A549 (cell line): ENCODE data around the gene GPATCH4. TPM values are rescaled to one million over a fixed set of nuclear protein-coding genes. Genes with fewer than 3 reads are reported as not detected.
A peak's percentile ranks its signal among the peaks of the same experiment; 100 is the strongest.
"Not testable (repeated sequence)": the region's sequence is repeated elsewhere in the genome, so short reads cannot be mapped to it uniquely, and the experiment has no call there.

Source experiments
- ATAC-seq, 2 experiments: fragments of 200-7000 bp in 1 of 2; fragments of >200 bp in 1 of 2; cut with Nextera tagmentation in 1 of 2; cut with Tn5 transposase in 1 of 2; 3 replicates each; pipeline versions ENCODE4 v1.8.0 to v1.9.1; 2018 to 2020; ENCODE audit warnings: mild to moderate bottlenecking in 1 of 2, moderate library complexity in 1 of 2
- CTCF ChIA-PET: fragments of 300-600 bp; sonication (Branson Sonifier 250); formaldehyde crosslinking; extraction: SDS; loops from one replicate; lab custom pipeline; 2021; ENCODE audit warnings: antibody characterized with exemption, inconsistent platforms; lab: Yijun Ruan, JAX
- POLR2A ChIA-PET: fragments of 350-600 bp; formaldehyde crosslinking; extraction: SDS; loops from one replicate; lab custom pipeline; 2021; ENCODE audit warnings: antibody characterized with exemption, inconsistent platforms; lab: Yijun Ruan, JAX
- DNase-seq, 2 experiments: peaks; one replicate each; pipeline versions ENCODE4 v3.0.0 to v3.0.0-alpha.2; 2011 to 2016; ENCODE audit warnings: low read depth in 1 of 2, low spot score in 1 of 2
- FAIRE-seq: peaks from 2 replicates; lab custom pipeline; 2011; peaks lifted over from hg19 to GRCh38; lab: Jason Lieb, UNC
- H3K27ac ChIP-seq, 2 experiments: fragments of >200 bp; sonication (Bioruptor Twin); formaldehyde crosslinking; 3 replicates each; pipeline ENCODE4 v1.5.1; 2016 to 2017
- H3K4me1 ChIP-seq: fragments of >200 bp; sonication (Bioruptor Twin); formaldehyde crosslinking; 3 replicates; pipeline ENCODE4 v1.6.1; 2016
- H3K4me2 ChIP-seq: fragments of >200 bp; sonication (Bioruptor Twin); formaldehyde crosslinking; 3 replicates; pipeline ENCODE4 v1.6.1; 2016
- H3K4me3 ChIP-seq: fragments of >200 bp; sonication (Bioruptor Twin); formaldehyde crosslinking; 3 replicates; pipeline ENCODE4 v1.5.1; 2016
- H3K9me3 ChIP-seq: fragments of >200 bp; sonication (Bioruptor Twin); formaldehyde crosslinking; 3 replicates; pipeline ENCODE4 v1.6.1; 2016
- BHLHE40 ChIP-seq: IDR thresholded peaks from 2 replicates; pipeline ENCODE4 v1.6.1; 2012; ENCODE audit warnings: low read depth, low read length, inconsistent platforms
- CBX8 ChIP-seq: fragments of 200-600 bp; sonication (generic); IDR thresholded peaks from 2 replicates; pipeline ENCODE4 v1.6.1; 2016
- CEBPB ChIP-seq, 2 experiments: fragments of >200 bp in 1 of 2; sonication (Bioruptor Twin) in 1 of 2; formaldehyde crosslinking in 1 of 2; IDR thresholded peaks; 2 replicates each; pipeline ENCODE4 v1.6.1; 2012 to 2016
- CHD2 ChIP-seq: fragments of 150-350 bp; IDR thresholded peaks from 2 replicates; pipeline ENCODE4 v1.6.1; 2014; ENCODE audit warnings: low read length; ENCODE audit not compliant: partially characterized antibody
- EHMT2 ChIP-seq: fragments of 200-600 bp; sonication (generic); IDR thresholded peaks from 2 replicates; pipeline ENCODE4 v1.6.1; 2016; ENCODE audit warnings: antibody characterized with exemption, low read depth, mild to moderate bottlenecking, moderate library complexity
- ELK1 ChIP-seq: fragments of 150-350 bp; IDR thresholded peaks from 2 replicates; pipeline ENCODE4 v1.6.1; 2014; ENCODE audit warnings: low read depth, mild to moderate bottlenecking, low read length
- FOSB ChIP-seq: fragments of 250-450 bp; sonication (Bioruptor Pico); IDR thresholded peaks from 2 replicates; pipeline ENCODE4 v1.5.0; 2020; ENCODE audit warnings: mild to moderate bottlenecking, moderate library complexity
- FOSL2 ChIP-seq, 2 experiments: fragments of 450-650 bp in 1 of 2; fragments of >200 bp in 1 of 2; sonication (Bioruptor Twin) in 1 of 2; formaldehyde crosslinking; IDR thresholded peaks; 2 replicates each; pipeline versions ENCODE4 v1.5.0 to v1.6.1; 2016 to 2020; ENCODE audit warnings: mild to moderate bottlenecking in 1 of 2, moderate library complexity in 1 of 2
- HES2 ChIP-seq: fragments of >200 bp; sonication (Bioruptor Twin); formaldehyde crosslinking; IDR thresholded peaks from 2 replicates; pipeline ENCODE4 v1.6.1; 2016
- JUNB ChIP-seq: fragments of >200 bp; sonication (Bioruptor Twin); formaldehyde crosslinking; IDR thresholded peaks from 2 replicates; pipeline ENCODE4 v1.6.1; 2016
- MAFK ChIP-seq: fragments of 450-650 bp; IDR thresholded peaks from 2 replicates; pipeline ENCODE4 v1.6.1; 2014; ENCODE audit not compliant: partially characterized antibody
- MAX ChIP-seq: IDR thresholded peaks from 2 replicates; pipeline ENCODE4 v1.6.1; 2012
- MAZ ChIP-seq: fragments of 150-350 bp; IDR thresholded peaks from 2 replicates; pipeline ENCODE4 v1.6.1; 2014; ENCODE audit warnings: antibody characterized with exemption, low read depth, low read length, borderline replicate concordance
- NPAS2 ChIP-seq: fragments of 250-450 bp; sonication (Bioruptor Pico); IDR thresholded peaks from 2 replicates; pipeline ENCODE4 v1.8.0; 2022; ENCODE audit warnings: mild to moderate bottlenecking, moderate library complexity, borderline replicate concordance
- NR3C1 ChIP-seq: fragments of >200 bp; sonication (Bioruptor Twin); formaldehyde crosslinking; IDR thresholded peaks from 3 replicates; pipeline ENCODE4 v1.6.1; 2017
- PBX3 ChIP-seq: IDR thresholded peaks from 2 replicates; pipeline ENCODE4 v1.6.1; 2012
- PHF8 ChIP-seq: fragments of 200-600 bp; sonication (generic); IDR thresholded peaks from 2 replicates; pipeline ENCODE4 v1.6.1; 2016; ENCODE audit warnings: low read depth, mild to moderate bottlenecking, antibody characterized with exemption, moderate library complexity, borderline replicate concordance
- POLR2A ChIP-seq: IDR thresholded peaks from 2 replicates; pipeline ENCODE4 v1.6.1; 2012; ENCODE audit warnings: mild to moderate bottlenecking, low read length
- RAD21 ChIP-seq, 2 experiments: fragments of >200 bp in 1 of 2; sonication (Bioruptor Twin) in 1 of 2; formaldehyde crosslinking in 1 of 2; IDR thresholded peaks in 1 of 2; conservative IDR thresholded peaks in 1 of 2; 2 replicates in 1 of 2; 3 replicates in 1 of 2; pipeline ENCODE4 v1.6.1; 2012 to 2018; ENCODE audit warnings: inconsistent platforms in 1 of 2
- RARB ChIP-seq: fragments of 250-450 bp; sonication (Bioruptor Pico); IDR thresholded peaks from 2 replicates; pipeline ENCODE4 v1.8.0; 2021; ENCODE audit warnings: mild to moderate bottlenecking, moderate library complexity
- RNF2 ChIP-seq: fragments of 200-600 bp; sonication (generic); IDR thresholded peaks from 2 replicates; pipeline ENCODE4 v1.6.1; 2016; ENCODE audit warnings: low read depth, mild to moderate bottlenecking, antibody characterized with exemption, moderate library complexity, borderline replicate concordance
- TFCP2L1 ChIP-seq: fragments of 250-450 bp; sonication (Bioruptor Pico); IDR thresholded peaks from 2 replicates; pipeline ENCODE4 v1.5.0; 2021; ENCODE audit warnings: mild to moderate bottlenecking
- TP53 ChIP-seq: fragments of 250-450 bp; sonication (Bioruptor Pico); IDR thresholded peaks from 2 replicates; pipeline ENCODE4 v1.5.0; 2021; ENCODE audit warnings: mild to moderate bottlenecking, moderate library complexity
- ZC3H11A ChIP-seq: fragments of 450-650 bp; IDR thresholded peaks from 2 replicates; pipeline ENCODE4 v1.6.1; 2014; ENCODE audit warnings: antibody characterized with exemption, mild to moderate bottlenecking
- ZNF302 ChIP-seq: fragments of 250-450 bp; sonication (Bioruptor Pico); IDR thresholded peaks from 2 replicates; pipeline ENCODE4 v1.9.0; 2021; ENCODE audit warnings: inconsistent platforms, mild to moderate bottlenecking, moderate library complexity
- whole genome bisulfite sequencing: methylation state at CpG from one replicate; pipeline ENCODE4 v1.1.6; 2017; ENCODE audit errors: missing lambda C conversion rate; 5-methylcytosine and 5-hydroxymethylcytosine counted together
- polyA plus RNA-seq, 4 experiments: library from polyadenylated mRNA; depleted of rRNA in 3 of 4; stranded (reverse); fragments of >200 nt; fragmentation: RNase III in 1 of 4; extraction: RNeasy Plus Mini Kit Qiagen cat#74134 plus additional on column Dnase treatment in 1 of 4; gene quantifications; 2 replicates in 3 of 4; 3 replicates in 1 of 4; pipeline ENCODE4 v1.2.3, GENCODE V29; 2011 to 2017
- TF ChIP-seq, protein P1 (sequence below): fragments of 450-650 bp; IDR thresholded peaks from 2 replicates; pipeline ENCODE4 v1.6.1; 2014; ENCODE audit warnings: antibody characterized with exemption
- TF ChIP-seq, protein P2 (sequence below): fragments of >200 bp; sonication (Bioruptor Twin); formaldehyde crosslinking; IDR thresholded peaks from 3 replicates; pipeline ENCODE4 v1.5.1; 2016

The GPATCH4 gene
- polyA plus RNA-seq, 2 of the 4 experiments (the other 2 are of a cell fraction): 68.1 to 85.2 TPM

DNA sequence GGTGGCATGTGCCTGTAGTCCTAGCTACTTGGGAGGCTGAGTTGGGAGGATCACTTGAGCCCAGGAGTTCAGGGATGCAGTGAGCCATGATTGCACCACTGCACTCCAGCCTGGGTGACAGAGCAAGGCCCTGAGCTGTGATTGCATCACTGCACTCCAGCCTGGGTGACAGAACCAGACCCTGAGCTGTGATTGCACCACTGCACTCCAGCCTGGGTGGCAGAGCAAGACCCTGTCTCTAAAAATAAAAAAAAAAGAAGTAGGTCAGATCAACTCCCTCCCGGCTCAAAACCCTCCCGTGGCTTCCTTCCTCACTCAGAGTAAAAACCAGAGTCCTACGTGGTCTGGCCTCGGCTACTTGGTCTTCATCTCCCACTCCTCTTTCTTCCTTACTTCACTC, 48.3 kb downstream of the GPATCH4 start:
- peaks cover 20% of the 10 kb centered on the region for H3K4me1 ChIP-seq
- H3K4me2 ChIP-seq, H3K9me3 ChIP-seq, POLR2A ChIA-PET, DNase-seq, ATAC-seq, FAIRE-seq, CTCF ChIA-PET, H3K4me3 ChIP-seq: not testable (repeated sequence)
- H3K27ac ChIP-seq: peak overlapping the region in 1 of 2 experiments; percentile 57; a peak in 1 of 6 replicates
- 96% methylated on average over 4 of the region's 4 CpGs for WGBS
- TF ChIP-seq CEBPB (IDR thresholded peaks at IDR 0.05): peak; percentile 31 to 34; a peak in 1 of 4 replicates

DNA sequence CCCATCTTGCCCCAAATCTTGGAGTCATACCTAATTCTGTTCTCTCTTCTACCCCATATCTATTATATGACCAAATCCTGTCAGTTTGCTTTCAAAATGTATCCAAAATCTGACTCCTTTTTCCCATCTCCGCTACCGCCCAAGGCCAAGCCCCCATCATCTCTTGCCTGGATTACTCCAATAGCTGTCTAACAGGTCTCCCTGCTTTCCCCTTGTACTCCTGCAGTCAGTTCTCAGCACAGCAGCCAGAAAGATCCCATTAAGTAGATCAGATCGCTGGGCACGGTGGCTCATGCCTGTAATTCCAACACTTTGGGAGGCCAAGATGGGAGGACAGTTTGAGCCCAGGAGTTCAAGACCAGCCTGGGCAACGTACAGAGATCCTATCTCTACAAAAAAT, 48.8 kb downstream of the GPATCH4 start:
- H3K4me2 ChIP-seq: peak overlapping the region; percentile 47
- H3K4me3 ChIP-seq: no peak overlapping the region
- POLR2A ChIA-PET: interaction anchor here (1.0 kb wide), 1 partner anchor 52 kb away, joined by 3 read pairs; the partner anchor contains the start of gene MEF2D
- FAIRE-seq: no peak
- no peaks in the 10 kb centered on the region for H3K9me3 ChIP-seq
- CTCF ChIA-PET: interaction anchor here (1.6 kb wide), 1 partner anchor 72 kb away, joined by 4 read pairs; no protein-coding TSS in a partner anchor
- 76% methylated on average over 5 of the region's 5 CpGs for WGBS
- H3K27ac ChIP-seq: peak overlapping the region in 1 of 2 experiments; percentile 57; a peak in 4 of 6 replicates
- ATAC-seq: no peak
- TF ChIP-seq CHD2 (no peak), MAFK (no peak), ZC3H11A (no peak), RNF2 (no peak), HES2 (no peak), POLR2A (no peak), RARB (CRISPR knock-in tag) (no peak), FOSB (CRISPR knock-in tag) (no peak), NR3C1 (no peak), CBX8 (no peak), TFCP2L1 (CRISPR knock-in tag) (no peak), RAD21 (conservative IDR thresholded peaks at IDR 0.05 in 1 of 2, IDR thresholded peaks at IDR 0.05 in 1 of 2) (no peak), CEBPB (IDR thresholded peaks at IDR 0.05) (no peak), ELK1 (no peak), BHLHE40 (no peak), JUNB (no peak), EHMT2 (no peak), ZNF302 (CRISPR knock-in tag) (no peak)
- TF ChIP-seq, protein P1, sequence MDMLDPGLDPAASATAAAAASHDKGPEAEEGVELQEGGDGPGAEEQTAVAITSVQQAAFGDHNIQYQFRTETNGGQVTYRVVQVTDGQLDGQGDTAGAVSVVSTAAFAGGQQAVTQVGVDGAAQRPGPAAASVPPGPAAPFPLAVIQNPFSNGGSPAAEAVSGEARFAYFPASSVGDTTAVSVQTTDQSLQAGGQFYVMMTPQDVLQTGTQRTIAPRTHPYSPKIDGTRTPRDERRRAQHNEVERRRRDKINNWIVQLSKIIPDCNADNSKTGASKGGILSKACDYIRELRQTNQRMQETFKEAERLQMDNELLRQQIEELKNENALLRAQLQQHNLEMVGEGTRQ: no peak
- no peak for DNase-seq
- H3K4me1 ChIP-seq: peaks cover 20% of the 10 kb centered on the region

DNA sequence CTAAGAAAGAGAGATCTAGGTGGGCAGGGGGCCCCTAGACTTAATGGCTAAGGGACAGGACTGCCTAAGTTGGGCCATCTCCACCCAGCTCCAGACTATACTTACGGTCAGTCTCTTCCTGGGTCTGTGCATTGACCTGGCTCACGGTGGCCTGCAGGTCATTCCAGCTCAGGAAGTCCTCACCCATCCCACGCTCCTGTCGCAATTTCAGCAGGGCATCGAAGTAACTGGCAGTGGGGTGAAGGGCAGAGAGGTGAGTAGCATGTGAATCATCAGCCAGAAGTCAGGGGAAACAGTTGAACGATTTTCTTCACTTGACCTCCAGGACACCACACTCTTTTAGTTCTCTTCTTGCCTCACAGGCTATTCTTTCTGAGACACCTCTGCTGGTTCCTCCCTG, 49.4 kb downstream of the GPATCH4 start:
- Histone ChIP-seq H3K4me3 (no peak overlapping the region), H3K4me1 (peaks cover 20% of the 10 kb centered on the region), H3K4me2 (peak overlapping the region; percentile 47), H3K27ac (peak overlapping the region; percentile 38 to 57; a peak in 5 of 6 replicates), H3K9me3 (no peaks in the 10 kb centered on the region)
- ChIA-PET CTCF (interaction anchor here (0.8 to 1.6 kb wide), 3 partner anchors 11 to 71 kb away, joined by 3 to 4 read pairs (median 4); no protein-coding TSS in a partner anchor), POLR2A (interaction anchor here (0.5 to 1.0 kb wide), 2 partner anchors 51 to 243 kb away, joined by 3 to 6 read pairs; partner anchors contain the start of gene MEF2D)
- DNase-seq (peak; percentile 29 to 37), FAIRE-seq (no peak), ATAC-seq (peak; percentile 45 to 46; a peak in 3 of 6 replicates)
- 40% methylated on average over 6 of the region's 6 CpGs for WGBS
- TF ChIP-seq MAZ (no peak), TP53 (CRISPR knock-in tag) (no peak), NPAS2 (no peak), CEBPB (IDR thresholded peaks at IDR 0.05) (peak in 1 of 2 experiments; percentile 34; a peak in 1 of 4 replicates), RNF2 (no peak), TFCP2L1 (CRISPR knock-in tag) (no peak), MAX (no peak), PBX3 (no peak), FOSL2 (IDR thresholded peaks at IDR 0.05) (peak; percentile 52; the same call in 1 of the 2 replicates), FOSL2 (CRISPR knock-in tag; IDR thresholded peaks at IDR 0.05) (peak; percentile 35; the same call in 1 of the 2 replicates), PHF8 (no peak)
- TF ChIP-seq, protein P2, sequence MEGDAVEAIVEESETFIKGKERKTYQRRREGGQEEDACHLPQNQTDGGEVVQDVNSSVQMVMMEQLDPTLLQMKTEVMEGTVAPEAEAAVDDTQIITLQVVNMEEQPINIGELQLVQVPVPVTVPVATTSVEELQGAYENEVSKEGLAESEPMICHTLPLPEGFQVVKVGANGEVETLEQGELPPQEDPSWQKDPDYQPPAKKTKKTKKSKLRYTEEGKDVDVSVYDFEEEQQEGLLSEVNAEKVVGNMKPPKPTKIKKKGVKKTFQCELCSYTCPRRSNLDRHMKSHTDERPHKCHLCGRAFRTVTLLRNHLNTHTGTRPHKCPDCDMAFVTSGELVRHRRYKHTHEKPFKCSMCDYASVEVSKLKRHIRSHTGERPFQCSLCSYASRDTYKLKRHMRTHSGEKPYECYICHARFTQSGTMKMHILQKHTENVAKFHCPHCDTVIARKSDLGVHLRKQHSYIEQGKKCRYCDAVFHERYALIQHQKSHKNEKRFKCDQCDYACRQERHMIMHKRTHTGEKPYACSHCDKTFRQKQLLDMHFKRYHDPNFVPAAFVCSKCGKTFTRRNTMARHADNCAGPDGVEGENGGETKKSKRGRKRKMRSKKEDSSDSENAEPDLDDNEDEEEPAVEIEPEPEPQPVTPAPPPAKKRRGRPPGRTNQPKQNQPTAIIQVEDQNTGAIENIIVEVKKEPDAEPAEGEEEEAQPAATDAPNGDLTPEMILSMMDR: no peak
